GM12878 (cell line): ENCODE data around the gene KRTAP5-6. TPM values are rescaled to one million over a fixed set of nuclear protein-coding genes. Genes with fewer than 3 reads are reported as not detected.

Source experiments
- ATAC-seq: fragments of 200-7000 bp; cut with Tn5 transposase; 3 replicates; pipeline ENCODE4 v1.9.1; 2020; ENCODE audit warnings: mild to moderate bottlenecking, moderate library complexity
- BruUV-seq: library from RNA; stranded (reverse); fragments of 400-500 nt; replicated peaks from 2 replicates; lab custom pipeline; 2021; lab: Mats Ljungman, UMichigan
- CTCF ChIA-PET: fragments of 300-600 bp; sonication (Branson Sonifier 250); formaldehyde crosslinking; extraction: SDS; loops from one replicate; lab custom pipeline; 2021; ENCODE audit warnings: inconsistent platforms; lab: Yijun Ruan, JAX
- POLR2A ChIA-PET: fragments of 350-600 bp; formaldehyde crosslinking; extraction: SDS; loops from one replicate; lab custom pipeline; 2021; ENCODE audit warnings: inconsistent platforms; lab: Charles Lee
- RAD21 ChIA-PET: fragments of 300-600 bp; sonication (Branson Sonifier 250); formaldehyde crosslinking; loops from one replicate; lab custom pipeline; 2023; ENCODE audit warnings: antibody characterized with exemption; ENCODE audit not compliant: unreplicated experiment; lab: Charles Lee
- SMC1A ChIA-PET: fragments of 300-600 bp; sonication (Branson Sonifier 250); formaldehyde crosslinking; loops from one replicate; lab custom pipeline; 2023; ENCODE audit not compliant: unreplicated experiment, uncharacterized antibody; lab: Charles Lee
- DNase-seq: peaks from one replicate; pipeline ENCODE4 v3.0.0-alpha.2; 2011; ENCODE audit warnings: low read depth, low spot score
- FAIRE-seq: peaks from 3 replicates; lab custom pipeline; 2011; peaks lifted over from hg19 to GRCh38; lab: Jason Lieb, UNC
- H2AFZ ChIP-seq: 2 replicates; pipeline ENCODE4 v1.6.0; 2011; ENCODE audit warnings: low read depth, low read length, control low read depth; ENCODE audit not compliant: control insufficient read depth
- H3K27ac ChIP-seq: 2 replicates; pipeline ENCODE4 v1.5.1; 2011; ENCODE audit warnings: control low read depth; ENCODE audit not compliant: control insufficient read depth, insufficient read depth
- H3K27me3 ChIP-seq, 2 experiments: replicated peaks in 1 of 2; 2 replicates each; pipeline versions ENCODE4 v1.6.0 to v1.6.1; 2011; ENCODE audit warnings: low read length in 1 of 2; ENCODE audit not compliant: control insufficient read depth in 2 of 2, insufficient read depth in 2 of 2
- H3K36me3 ChIP-seq, 2 experiments: 2 replicates each; pipeline ENCODE4 v1.5.1; 2011; ENCODE audit warnings: low read length in 1 of 2; ENCODE audit not compliant: control insufficient read depth in 2 of 2, insufficient read depth in 2 of 2
- H3K4me1 ChIP-seq: 2 replicates; pipeline ENCODE4 v1.6.1; 2011; ENCODE audit warnings: mild to moderate bottlenecking, low read length, moderate library complexity, mixed read lengths; ENCODE audit not compliant: control insufficient read depth, insufficient read depth
- H3K4me2 ChIP-seq: 2 replicates; pipeline ENCODE4 v1.6.0; 2011; ENCODE audit warnings: control low read depth; ENCODE audit not compliant: control insufficient read depth, insufficient read depth
- H3K4me3 ChIP-seq: fragments of 200-600 bp; sonication (generic); 2 replicates; pipeline ENCODE4 v1.5.1; 2016
- H3K79me2 ChIP-seq: 2 replicates; pipeline ENCODE4 v1.6.0; 2011; ENCODE audit warnings: low read length; ENCODE audit not compliant: control insufficient read depth, insufficient read depth
- H3K9ac ChIP-seq: 2 replicates; pipeline ENCODE4 v1.8.0; 2011; ENCODE audit warnings: low read length, control low read depth, mixed read lengths; ENCODE audit not compliant: control insufficient read depth, insufficient read depth
- H3K9me3 ChIP-seq: replicated peaks from 3 replicates; pipeline ENCODE4 v1.5.1; 2011; ENCODE audit warnings: mild to moderate bottlenecking, low read length; ENCODE audit not compliant: control insufficient read depth, insufficient read depth
- H4K20me1 ChIP-seq: 2 replicates; pipeline ENCODE4 v1.6.0; 2011; ENCODE audit not compliant: control insufficient read depth, insufficient read depth
- CREB1 ChIP-seq: IDR thresholded peaks from 2 replicates; pipeline ENCODE4 v1.6.1; 2012; ENCODE audit warnings: low read depth, mild to moderate bottlenecking, inconsistent platforms
- KLF5 ChIP-seq: fragments of 450-650 bp; IDR thresholded peaks from 2 replicates; pipeline ENCODE4 v1.6.1; 2014; ENCODE audit warnings: mild to moderate bottlenecking; ENCODE audit not compliant: partially characterized antibody
- MAX ChIP-seq: IDR thresholded peaks from 2 replicates; pipeline ENCODE4 v1.6.1; 2012; ENCODE audit warnings: low read depth, low read length, improper control_type of control experiment
- MXI1 ChIP-seq: fragments of 150-350 bp; IDR thresholded peaks from 2 replicates; pipeline ENCODE4 v1.6.1; 2011; ENCODE audit warnings: low read depth, mild to moderate bottlenecking, inconsistent platforms, low read length, improper control_type of control experiment
- POLR2AphosphoS5 ChIP-seq: IDR thresholded peaks from 2 replicates; pipeline ENCODE4 v1.6.1; 2011; ENCODE audit warnings: mild to moderate bottlenecking, low read length, inconsistent platforms
- RELA ChIP-seq: fragments of 450-650 bp; IDR thresholded peaks from 2 replicates; pipeline ENCODE4 v1.8.0; 2014; ENCODE audit warnings: borderline replicate concordance; ENCODE audit not compliant: partially characterized antibody
- SIX5 ChIP-seq: IDR thresholded peaks from 2 replicates; pipeline ENCODE4 v1.6.1; 2011; ENCODE audit warnings: mild to moderate bottlenecking, low read depth, low read length, moderate library complexity; ENCODE audit not compliant: severe bottlenecking
- TCF3 ChIP-seq: IDR thresholded peaks from 2 replicates; pipeline ENCODE4 v1.6.1; 2012; ENCODE audit warnings: low read depth, mild to moderate bottlenecking, low read length, borderline replicate concordance; ENCODE audit not compliant: insufficient read depth
- ZNF384 ChIP-seq: IDR thresholded peaks from 2 replicates; pipeline ENCODE4 v1.6.1; 2012; ENCODE audit warnings: low read depth, mild to moderate bottlenecking, low read length, improper control_type of control experiment, borderline replicate concordance
- ZSCAN29 ChIP-seq: fragments of 450-650 bp; IDR thresholded peaks from 2 replicates; pipeline ENCODE4 v1.6.1; 2017; ENCODE audit warnings: mild to moderate bottlenecking, moderate library complexity
- ZZZ3 ChIP-seq: IDR thresholded peaks from 2 replicates; pipeline ENCODE4 v1.6.1; 2011; ENCODE audit warnings: low read depth; ENCODE audit not compliant: control insufficient read depth, insufficient read length
- WGBS: methylation state at CpG from one replicate; pipeline ENCODE4 v1.1.6; 2016; ENCODE audit warnings: low lambda C conversion rate; ENCODE audit not compliant: insufficient replicate concordance, insufficient coverage; ENCODE audit errors: missing lambda C conversion rate; 5-methylcytosine and 5-hydroxymethylcytosine counted together
- in situ Hi-C: fragments of 300-500 bp; cut with MboI; formaldehyde crosslinking; loops from 9 replicates; pipeline ENCODE4 v1.14.3; 2018; ENCODE audit warnings: mixed read lengths
- intact Hi-C: fragments of 100-400 bp; cut with micrococcal nuclease; formaldehyde crosslinking; loops from one replicate; pipeline ENCODE4 v1.14.2; 2022; ENCODE audit not compliant: unreplicated experiment
- polyA plus RNA-seq, 11 experiments: library from polyadenylated mRNA; depleted of rRNA in 4 of 11; unstranded in 6 of 11; stranded (reverse) in 5 of 11; fragments of >200 nt; fragmentation: Nextera tagmentation in 4 of 11; fragmentation: Illumina TruSeq in 1 of 11; extraction: Ambion mirVana in 4 of 11; extraction: Trizol in 1 of 11; gene quantifications; 1 replicate in 1 of 11; 2 replicates in 10 of 11; pipeline versions ENCODE4 v1.2.1 to v1.2.3, GENCODE V29; 2011 to 2016; ENCODE audit warnings: inconsistent platforms in 2 of 11, missing spikeins in 2 of 11, low read depth in 1 of 11
- total RNA-seq, 4 experiments: library from RNA; depleted of rRNA in 3 of 4; stranded (reverse); fragments of >200 nt in 3 of 4; fragmentation: Illumina TruSeq in 1 of 4; extraction: Trizol in 1 of 4; gene quantifications; 2 replicates each; pipeline versions ENCODE4 v1.2.1 to v1.2.3, GENCODE V29; 2013 to 2021
- TF ChIP-seq, protein P1 (sequence below): fragments of 450-650 bp; IDR thresholded peaks from 2 replicates; pipeline ENCODE4 v1.6.1; 2017; ENCODE audit warnings: borderline replicate concordance
- TF ChIP-seq, protein P2 (sequence below): fragments of 450-650 bp; IDR thresholded peaks from 2 replicates; pipeline ENCODE4 v1.6.1; 2016; ENCODE audit warnings: mild to moderate bottlenecking, moderate library complexity, borderline replicate concordance
- TF ChIP-seq, protein P3 (sequence below): IDR thresholded peaks from 2 replicates; pipeline ENCODE4 v1.6.1; 2011; ENCODE audit warnings: borderline replicate concordance, low read depth, mild to moderate bottlenecking, moderate library complexity, mixed read lengths, low read length; ENCODE audit not compliant: insufficient read depth; ENCODE audit errors: extremely low read length

The KRTAP5-6 gene
- total and polyA plus RNA-seq, 10 of the 15 experiments (the other 5 are each of a cell fraction or from before 2014, with no cell fraction given) = not detected

GRCh38 chr11:1727861-1728260, 30.9 kb downstream of the KRTAP5-6 start (continued):
- TF ChIP-seq ZNF384 = no peak
- TF ChIP-seq TCF3 = no peak
- TF ChIP-seq POLR2AphosphoS5 = no peak
- TF ChIP-seq SIX5 = no peak
- no peak for TF ChIP-seq CREB1
- TF ChIP-seq ZSCAN29 = no peak
- TF ChIP-seq ZZZ3 = no peak
- no peak for TF ChIP-seq KLF5
- TF ChIP-seq, protein P1, sequence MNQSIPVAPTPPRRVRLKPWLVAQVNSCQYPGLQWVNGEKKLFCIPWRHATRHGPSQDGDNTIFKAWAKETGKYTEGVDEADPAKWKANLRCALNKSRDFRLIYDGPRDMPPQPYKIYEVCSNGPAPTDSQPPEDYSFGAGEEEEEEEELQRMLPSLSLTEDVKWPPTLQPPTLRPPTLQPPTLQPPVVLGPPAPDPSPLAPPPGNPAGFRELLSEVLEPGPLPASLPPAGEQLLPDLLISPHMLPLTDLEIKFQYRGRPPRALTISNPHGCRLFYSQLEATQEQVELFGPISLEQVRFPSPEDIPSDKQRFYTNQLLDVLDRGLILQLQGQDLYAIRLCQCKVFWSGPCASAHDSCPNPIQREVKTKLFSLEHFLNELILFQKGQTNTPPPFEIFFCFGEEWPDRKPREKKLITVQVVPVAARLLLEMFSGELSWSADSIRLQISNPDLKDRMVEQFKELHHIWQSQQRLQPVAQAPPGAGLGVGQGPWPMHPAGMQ = no peak
- no peak for TF ChIP-seq MXI1

GRCh38 chr11:1728301-1728700, 31.3 kb downstream of the KRTAP5-6 start:
- in situ Hi-C loops = no loop called here
- DNase-seq (no peak), ATAC-seq (no peak), FAIRE-seq (no peak)
- ChIA-PET RAD21 (no interaction called here), POLR2A (no interaction called here), SMC1A (no interaction called here), CTCF (no interaction called here)
- H3K27ac ChIP-seq = no peak overlapping the region
- intact Hi-C loops = no loop called here
- 0 out of 4 replicates have a peak, but pooled peaks cover 0 to 6% of the 10 kb centered on the region in 2 experiments for H3K27me3 ChIP-seq
- no peaks in the 10 kb centered on the region for H3K36me3 ChIP-seq
- no peaks in the 10 kb centered on the region for H3K4me1 ChIP-seq
- H2AFZ ChIP-seq = no peak overlapping the region
- no peaks in the 10 kb centered on the region for H3K79me2 ChIP-seq
- H3K4me3 ChIP-seq = no peak overlapping the region
- BruUV-seq = no TSS peak
- 17% methylated on average over 4 of the region's 4 CpGs for WGBS
- no peaks in the 10 kb centered on the region for H3K9me3 ChIP-seq
- no peak overlapping the region for H3K9ac ChIP-seq
- H3K4me2 ChIP-seq = no peak overlapping the region
- H4K20me1 ChIP-seq = no peaks in the 10 kb centered on the region
- TF ChIP-seq, protein P2, sequence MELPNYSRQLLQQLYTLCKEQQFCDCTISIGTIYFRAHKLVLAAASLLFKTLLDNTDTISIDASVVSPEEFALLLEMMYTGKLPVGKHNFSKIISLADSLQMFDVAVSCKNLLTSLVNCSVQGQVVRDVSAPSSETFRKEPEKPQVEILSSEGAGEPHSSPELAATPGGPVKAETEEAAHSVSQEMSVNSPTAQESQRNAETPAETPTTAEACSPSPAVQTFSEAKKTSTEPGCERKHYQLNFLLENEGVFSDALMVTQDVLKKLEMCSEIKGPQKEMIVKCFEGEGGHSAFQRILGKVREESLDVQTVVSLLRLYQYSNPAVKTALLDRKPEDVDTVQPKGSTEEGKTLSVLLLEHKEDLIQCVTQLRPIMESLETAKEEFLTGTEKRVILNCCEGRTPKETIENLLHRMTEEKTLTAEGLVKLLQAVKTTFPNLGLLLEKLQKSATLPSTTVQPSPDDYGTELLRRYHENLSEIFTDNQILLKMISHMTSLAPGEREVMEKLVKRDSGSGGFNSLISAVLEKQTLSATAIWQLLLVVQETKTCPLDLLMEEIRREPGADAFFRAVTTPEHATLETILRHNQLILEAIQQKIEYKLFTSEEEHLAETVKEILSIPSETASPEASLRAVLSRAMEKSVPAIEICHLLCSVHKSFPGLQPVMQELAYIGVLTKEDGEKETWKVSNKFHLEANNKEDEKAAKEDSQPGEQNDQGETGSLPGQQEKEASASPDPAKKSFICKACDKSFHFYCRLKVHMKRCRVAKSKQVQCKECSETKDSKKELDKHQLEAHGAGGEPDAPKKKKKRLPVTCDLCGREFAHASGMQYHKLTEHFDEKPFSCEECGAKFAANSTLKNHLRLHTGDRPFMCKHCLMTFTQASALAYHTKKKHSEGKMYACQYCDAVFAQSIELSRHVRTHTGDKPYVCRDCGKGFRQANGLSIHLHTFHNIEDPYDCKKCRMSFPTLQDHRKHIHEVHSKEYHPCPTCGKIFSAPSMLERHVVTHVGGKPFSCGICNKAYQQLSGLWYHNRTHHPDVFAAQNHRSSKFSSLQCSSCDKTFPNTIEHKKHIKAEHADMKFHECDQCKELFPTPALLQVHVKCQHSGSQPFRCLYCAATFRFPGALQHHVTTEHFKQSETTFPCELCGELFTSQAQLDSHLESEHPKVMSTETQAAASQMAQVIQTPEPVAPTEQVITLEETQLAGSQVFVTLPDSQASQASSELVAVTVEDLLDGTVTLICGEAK = no peak
- TF ChIP-seq, protein P3, sequence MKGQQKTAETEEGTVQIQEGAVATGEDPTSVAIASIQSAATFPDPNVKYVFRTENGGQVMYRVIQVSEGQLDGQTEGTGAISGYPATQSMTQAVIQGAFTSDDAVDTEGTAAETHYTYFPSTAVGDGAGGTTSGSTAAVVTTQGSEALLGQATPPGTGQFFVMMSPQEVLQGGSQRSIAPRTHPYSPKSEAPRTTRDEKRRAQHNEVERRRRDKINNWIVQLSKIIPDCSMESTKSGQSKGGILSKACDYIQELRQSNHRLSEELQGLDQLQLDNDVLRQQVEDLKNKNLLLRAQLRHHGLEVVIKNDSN = no peak
- TF ChIP-seq MAX (no peak), RELA (no peak), MXI1 (no peak)
